Measurements from ENCODE around the gene ATF3.
A peak's percentile ranks its signal among the peaks of the same experiment; 100 is the strongest.

ATF3 gene

GRCh38 chr1:212608959-212609700 is 569 bp downstream of the ATF3 start:
- Mint-ChIP-seq H3K36me3 (ENCODE audit: low read depth) (no peaks in the 10 kb centered on the region), H3K9me3 (no peaks in the 10 kb centered on the region), H3K27me3 (ENCODE audit: low read depth, poor library complexity) (peaks cover 49% of the 10 kb centered on the region), H3K27ac (peak overlapping the region; percentile 91), H3K4me3 (peak overlapping the region; percentile 86), H3K4me1 (peaks cover 70% of the 10 kb centered on the region)
- peak; percentile 67 for TF ChIP-seq CTCF (IDR thresholded peaks at IDR 0.05)
- DNase-seq = peak; percentile 83

- Mint-ChIP-seq H3K4me3 (peak overlapping the region; percentile 86), H3K27me3 (ENCODE audit: low read depth, poor library complexity) (peaks cover 41% of the 10 kb centered on the region), H3K36me3 (ENCODE audit: low read depth) (peaks cover 3% of the 10 kb centered on the region), H3K4me1 (peaks cover 77% of the 10 kb centered on the region), H3K9me3 (no peaks in the 10 kb centered on the region), H3K27ac (no peak overlapping the region)
- TF ChIP-seq CTCF (IDR thresholded peaks at IDR 0.05) = no peak
- no peak for DNase-seq
These were observed 1.4 kb downstream of the ATF3 start for GRCh38 chr1:212609701-212610574.

GRCh38 chr1:212610575-212610967 is 2.0 kb downstream of the ATF3 start:
- H3K27ac Mint-ChIP-seq = no peak overlapping the region

GRCh38 chr1:212611000-212611948 is 2.7 kb downstream of the ATF3 start:
- Mint-ChIP-seq H3K4me1 (peaks cover 66% of the 10 kb centered on the region), H3K9me3 (no peaks in the 10 kb centered on the region), H3K27ac (no peak overlapping the region), H3K4me3 (peak overlapping the region; percentile 86), H3K36me3 (ENCODE audit: low read depth) (peaks cover 14% of the 10 kb centered on the region), H3K27me3 (ENCODE audit: low read depth, poor library complexity) (peaks cover 28% of the 10 kb centered on the region)
- TF ChIP-seq CTCF (IDR thresholded peaks at IDR 0.05) = no peak
- no peak for DNase-seq

More at GRCh38 chr1:212610575-212610967, 2.0 kb downstream of the ATF3 start:
- DNase-seq = no peak
- peaks cover 8% of the 10 kb centered on the region for H3K36me3 Mint-ChIP-seq (ENCODE audit: low read depth)
- H3K4me1 Mint-ChIP-seq = peaks cover 73% of the 10 kb centered on the region
- no peaks in the 10 kb centered on the region for H3K9me3 Mint-ChIP-seq
- TF ChIP-seq CTCF (IDR thresholded peaks at IDR 0.05) = no peak
- peaks cover 35% of the 10 kb centered on the region for H3K27me3 Mint-ChIP-seq (ENCODE audit: low read depth, poor library complexity)
- H3K4me3 Mint-ChIP-seq = peak overlapping the region; percentile 86

GRCh38 chr1:212612041-212612961 is 3.7 kb downstream of the ATF3 start:
- no peaks in the 10 kb centered on the region for H3K9me3 Mint-ChIP-seq
- no peak for DNase-seq
- TF ChIP-seq CTCF (IDR thresholded peaks at IDR 0.05) = no peak
- H3K36me3 Mint-ChIP-seq (ENCODE audit: low read depth) = peaks cover 19% of the 10 kb centered on the region
- peaks cover 18% of the 10 kb centered on the region for H3K27me3 Mint-ChIP-seq (ENCODE audit: low read depth, poor library complexity)
- H3K27ac Mint-ChIP-seq = no peak overlapping the region
- H3K4me1 Mint-ChIP-seq = peaks cover 58% of the 10 kb centered on the region
- H3K4me3 Mint-ChIP-seq = no peak overlapping the region
